NCI-H446 treated with DMSO at 0.1 percent for 48 hours (cell line): ENCODE results near the gene AMHR2.
"Not testable (repeated sequence)": the region's sequence is repeated elsewhere in the genome, so short reads cannot be mapped to it uniquely, and the experiment has no call there.

Experiments
- DNase-seq: peaks from one replicate; lab custom pipeline; 2025; lab: John Stamatoyannopoulos, UW

Gene AMHR2

DNA sequence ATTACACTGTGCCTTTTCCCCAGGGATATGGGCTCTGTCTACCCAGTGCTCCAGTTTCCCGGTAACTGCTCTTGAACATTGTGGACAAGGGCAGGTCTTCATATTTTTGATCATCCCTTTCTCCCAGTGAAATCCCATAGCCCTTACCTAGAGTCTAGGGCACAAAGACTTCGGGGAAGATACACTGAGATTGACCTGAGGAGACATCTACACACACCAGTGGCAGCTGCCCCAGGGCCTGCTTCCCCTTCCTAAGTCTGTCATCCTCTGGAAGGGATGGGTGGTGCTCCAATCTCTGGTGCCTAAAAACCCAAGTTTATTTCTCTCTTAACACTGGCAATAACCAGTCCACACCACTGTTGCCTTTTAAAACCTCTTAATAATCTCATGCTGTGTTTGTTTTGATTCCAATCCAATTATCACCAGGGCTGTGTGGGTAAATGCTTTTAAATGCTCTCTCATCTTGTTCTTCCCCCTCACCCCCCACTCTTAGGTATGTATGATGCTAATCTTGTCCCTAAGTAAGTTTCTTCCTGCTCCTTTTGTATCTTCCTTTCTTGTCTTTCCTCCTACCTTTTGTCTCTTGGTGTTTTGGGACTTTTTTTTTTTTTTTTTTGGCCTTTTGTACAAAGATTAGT is 7.8 kb upstream of the AMHR2 start:
- DNase-seq = not testable (repeated sequence)

GRCh38 chr12:53417291-53417816 is 6.3 kb upstream of the AMHR2 start:
- not testable (repeated sequence) for DNase-seq

DNA sequence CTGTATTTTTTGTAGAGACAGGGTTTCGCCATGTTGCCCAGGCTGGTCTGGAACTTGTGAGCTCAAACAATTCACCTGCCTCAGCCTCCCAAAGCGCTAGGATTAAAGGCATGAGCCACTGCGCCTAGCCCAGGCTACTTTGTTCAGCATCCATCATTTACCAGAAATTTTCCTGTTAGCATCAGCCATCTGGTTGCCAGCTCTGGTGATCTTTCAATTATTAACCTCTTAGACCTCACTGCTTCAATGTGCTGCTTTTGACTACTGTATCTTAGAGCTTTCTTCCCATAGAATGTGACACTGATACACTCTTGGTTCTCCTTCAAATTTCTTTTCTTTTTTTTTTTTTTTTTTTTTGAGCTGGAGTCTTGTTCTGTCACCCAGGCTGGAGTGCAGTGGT is 5.4 kb upstream of the AMHR2 start:
- DNase-seq = no peak

GRCh38 chr12:53419756-53420155 is 3.9 kb upstream of the AMHR2 start:
- DNase-seq = no peak

GRCh38 chr12:53422247-53422646 is 1.4 kb upstream of the AMHR2 start:
- DNase-seq = not testable (repeated sequence)

DNA sequence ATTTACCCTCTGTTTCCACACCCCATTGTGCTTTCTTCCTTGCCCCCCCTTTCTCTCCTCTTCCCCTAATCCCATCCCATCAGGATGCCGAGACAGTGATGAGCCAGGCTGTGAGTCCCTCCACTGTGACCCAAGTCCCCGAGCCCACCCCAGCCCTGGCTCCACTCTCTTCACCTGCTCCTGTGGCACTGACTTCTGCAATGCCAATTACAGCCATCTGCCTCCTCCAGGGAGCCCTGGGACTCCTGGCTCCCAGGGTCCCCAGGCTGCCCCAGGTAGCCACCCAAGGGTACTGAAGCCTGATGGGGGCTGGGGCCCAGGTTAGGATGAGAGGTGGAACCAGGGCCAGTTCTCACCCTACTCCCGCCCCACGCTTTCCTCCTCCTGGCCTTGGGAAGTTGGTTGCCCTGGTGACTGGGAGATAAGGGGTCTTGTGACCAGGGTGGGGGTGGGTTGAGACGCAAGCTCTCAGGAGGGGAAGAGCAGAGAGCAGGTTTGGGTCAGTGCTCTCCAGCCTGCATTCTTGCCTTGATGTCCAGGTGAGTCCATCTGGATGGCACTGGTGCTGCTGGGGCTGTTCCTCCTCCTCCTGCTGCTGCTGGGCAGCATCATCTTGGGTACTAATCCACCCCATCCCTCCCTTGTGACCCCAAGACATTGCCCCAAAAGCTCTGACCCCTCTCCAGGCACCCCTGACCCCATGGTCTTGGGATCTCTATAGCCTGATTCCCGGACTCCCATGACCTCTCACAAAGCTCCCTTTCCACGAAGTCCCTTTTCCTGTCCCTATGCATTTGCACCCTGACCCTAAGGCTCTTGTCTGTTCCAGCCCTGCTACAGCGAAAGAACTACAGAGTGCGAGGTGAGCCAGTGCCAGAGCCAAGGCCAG is 1.2 kb downstream of the AMHR2 start:
- DNase-seq = no peak

- DNase-seq = no peak
These were observed 2.0 kb downstream of the AMHR2 start for GRCh38 chr12:53425515-53426150.

GRCh38 chr12:53427905-53428594 is 4.4 kb downstream of the AMHR2 start:
- no peak for DNase-seq

- DNase-seq = no peak
These were observed 5.1 kb downstream of the AMHR2 start for GRCh38 chr12:53428741-53429140.

- no peak for DNase-seq
These were observed 6.5 kb downstream of the AMHR2 start for GRCh38 chr12:53430116-53430515.

DNA sequence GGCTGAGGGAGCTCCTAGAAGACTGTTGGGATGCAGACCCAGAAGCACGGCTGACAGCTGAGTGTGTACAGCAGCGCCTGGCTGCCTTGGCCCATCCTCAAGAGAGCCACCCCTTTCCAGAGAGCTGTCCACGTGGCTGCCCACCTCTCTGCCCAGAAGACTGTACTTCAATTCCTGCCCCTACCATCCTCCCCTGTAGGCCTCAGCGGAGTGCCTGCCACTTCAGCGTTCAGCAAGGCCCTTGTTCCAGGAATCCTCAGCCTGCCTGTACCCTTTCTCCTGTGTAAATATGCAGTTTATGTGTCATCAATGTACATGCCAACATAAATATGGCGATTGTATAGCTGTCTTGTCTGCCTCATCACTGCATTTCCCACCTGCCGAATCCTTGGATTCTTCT is 7.5 kb downstream of the AMHR2 start:
- DNase-seq = no peak

GRCh38 chr12:53435326-53435725 is 11.7 kb downstream of the AMHR2 start:
- not testable (repeated sequence) for DNase-seq

DNA sequence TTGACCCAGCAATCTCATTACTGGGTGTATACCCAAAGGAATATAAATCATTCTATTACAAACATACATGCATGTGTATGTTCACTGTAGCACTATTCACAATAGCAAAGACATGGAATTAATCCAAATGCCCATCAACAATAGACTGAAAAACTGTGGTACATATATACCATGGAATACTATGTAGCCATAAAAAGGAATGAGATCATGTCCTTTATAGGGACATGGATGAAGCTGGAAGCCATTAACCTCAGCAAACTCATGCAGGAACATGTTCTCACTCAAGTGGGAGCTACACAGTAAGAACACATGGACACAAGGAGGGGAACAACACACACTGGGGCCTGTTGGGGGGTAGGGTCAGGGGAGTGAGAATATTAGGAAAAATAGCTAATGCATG is 15.9 kb downstream of the AMHR2 start:
- not testable (repeated sequence) for DNase-seq

- DNase-seq = peak; percentile 98
These were observed 17.6 kb downstream of the AMHR2 start, which contains the start of gene PRR13 for GRCh38 chr12:53441040-53441833. TSS of gene PRR13 (plus strand) at chr12:53441734. CDS start at chr12:53442715, 981 bp downstream.

DNA sequence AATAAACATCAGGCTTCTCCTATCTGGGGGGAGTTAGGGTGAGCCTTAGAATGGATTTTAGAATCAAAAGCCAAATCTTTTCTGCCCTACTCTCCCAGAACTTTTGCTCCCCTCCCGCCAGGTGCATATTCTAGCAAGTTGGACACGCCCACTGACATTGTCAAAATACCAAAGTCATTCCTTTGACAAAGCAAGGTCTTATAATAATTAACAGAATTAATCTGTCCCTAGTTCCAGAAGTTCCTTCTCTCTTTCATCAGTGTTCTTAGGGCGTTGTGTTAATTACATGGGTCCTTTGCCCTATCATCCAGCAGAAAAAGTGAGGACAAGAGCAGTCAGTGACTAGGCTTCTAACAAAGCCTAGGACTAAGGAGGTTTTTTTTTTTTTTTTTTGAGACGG is 20.3 kb downstream of the AMHR2 start:
- no peak for DNase-seq

GRCh38 chr12:53444593-53445325 is 21.1 kb downstream of the AMHR2 start:
- DNase-seq = not testable (repeated sequence)

DNA sequence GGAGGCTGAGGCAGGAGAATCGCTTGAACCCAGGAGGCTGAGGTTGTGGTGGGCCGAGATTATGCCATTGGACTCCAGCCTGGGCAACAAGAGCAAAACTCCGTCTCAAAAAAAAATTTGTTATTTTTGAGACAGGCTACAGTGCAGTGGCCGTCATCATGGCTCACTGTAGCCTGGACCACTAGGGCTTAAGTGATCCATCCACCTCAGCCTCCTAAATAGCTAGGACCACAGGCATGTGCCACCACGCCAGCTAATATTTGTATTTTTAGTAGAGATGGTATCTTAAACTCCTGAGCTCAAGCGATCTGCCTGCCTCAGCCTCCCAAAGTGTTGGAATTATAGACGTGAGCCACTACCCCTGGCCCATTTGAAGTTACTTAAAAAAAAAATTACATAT is 27.3 kb downstream of the AMHR2 start:
- no peak for DNase-seq

- peak; percentile 99 for DNase-seq
These were observed 28.1 kb downstream of the AMHR2 start, which contains the start of gene PCBP2 for GRCh38 chr12:53451661-53452158. TSS of gene PCBP2 (plus strand) at chr12:53452102. CDS start at chr12:53454801, 2,699 bp downstream.

- peak; percentile 30 for DNase-seq
These were observed 28.8 kb downstream of the AMHR2 start for GRCh38 chr12:53452159-53453077.
